Activated naive CD8-positive, alpha-beta T cell treated with anti-CD3 and anti-CD28 coated beads, Interleukin-2, amount 50 U/mL, for 24 hours (primary cell): Measurements from ENCODE around the gene ZNF565.
"Not testable (repeated sequence)": the region's sequence is repeated elsewhere in the genome, so short reads cannot be mapped to it uniquely, and the experiment has no call there.

Source experiments
- ATAC-seq: fragments of 150-1000 bp; cut with Tn5 transposase; one replicate; pipeline ENCODE4 v1.10.0; 2021
- DNase-seq: peaks from one replicate; pipeline ENCODE4 v3.0.0; 2021
- H3K27ac Mint-ChIP-seq: one replicate; pipeline ENCODE4 v1.8.0; 2021; ENCODE audit warnings: mild to moderate bottlenecking, mixed read lengths
- H3K27me3 Mint-ChIP-seq: one replicate; pipeline ENCODE4 v1.8.0; 2021; ENCODE audit warnings: mixed read lengths
- H3K36me3 Mint-ChIP-seq: one replicate; pipeline ENCODE4 v1.8.0; 2021; ENCODE audit warnings: low read depth, mixed read lengths
- H3K4me1 Mint-ChIP-seq: one replicate; pipeline ENCODE4 v1.8.0; 2021; ENCODE audit warnings: mixed read lengths
- H3K4me3 Mint-ChIP-seq: one replicate; pipeline ENCODE4 v1.8.0; 2021; ENCODE audit warnings: mild to moderate bottlenecking, moderate library complexity, mixed read lengths
- H3K9me3 Mint-ChIP-seq: one replicate; pipeline ENCODE4 v1.8.0; 2021; ENCODE audit warnings: mixed read lengths

The ZNF565 gene

GRCh38 chr19:36186722-36187121, 27.7 kb downstream of the ZNF565 start:
- H3K27me3 Mint-ChIP-seq, H3K9me3 Mint-ChIP-seq, H3K36me3 Mint-ChIP-seq, ATAC-seq, H3K4me1 Mint-ChIP-seq, H3K4me3 Mint-ChIP-seq, DNase-seq, H3K27ac Mint-ChIP-seq: not testable (repeated sequence)

- ATAC-seq, result no peak
- Mint-ChIP-seq H3K27ac (no peak overlapping the region), H3K4me3 (no peak overlapping the region), H3K36me3 (peaks cover 1% of the 10 kb centered on the region), H3K27me3 (no peaks in the 10 kb centered on the region), H3K4me1 (no peaks in the 10 kb centered on the region), H3K9me3 (no peaks in the 10 kb centered on the region)
- DNase-seq, result no peak
These were observed 31.2 kb downstream of the ZNF565 start for GRCh38 chr19:36183245-36183628.

GRCh38 chr19:36182612-36183244, 31.7 kb downstream of the ZNF565 start:
- no peak overlapping the region for H3K4me3 Mint-ChIP-seq
- H3K27ac Mint-ChIP-seq, result no peak overlapping the region
- ATAC-seq (no peak), DNase-seq (no peak)
- H3K9me3 Mint-ChIP-seq, result no peaks in the 10 kb centered on the region
- no peaks in the 10 kb centered on the region for H3K4me1 Mint-ChIP-seq
- H3K36me3 Mint-ChIP-seq, result peaks cover 1% of the 10 kb centered on the region
- H3K27me3 Mint-ChIP-seq, result no peaks in the 10 kb centered on the region

- DNase-seq, H3K36me3 Mint-ChIP-seq, H3K27ac Mint-ChIP-seq, H3K4me1 Mint-ChIP-seq, H3K4me3 Mint-ChIP-seq, ATAC-seq, H3K27me3 Mint-ChIP-seq, H3K9me3 Mint-ChIP-seq: not testable (repeated sequence)
These were observed 35.4 kb downstream of the ZNF565 start for GRCh38 chr19:36179077-36179476.

GRCh38 chr19:36173846-36174245, 40.6 kb downstream of the ZNF565 start:
- not testable (repeated sequence) for H3K4me1 Mint-ChIP-seq, ATAC-seq, DNase-seq, H3K27ac Mint-ChIP-seq, H3K4me3 Mint-ChIP-seq, H3K27me3 Mint-ChIP-seq, H3K9me3 Mint-ChIP-seq, H3K36me3 Mint-ChIP-seq

- no peaks in the 10 kb centered on the region for H3K36me3 Mint-ChIP-seq
- no peak overlapping the region for H3K27ac Mint-ChIP-seq
- H3K4me1 Mint-ChIP-seq, result peaks cover 6% of the 10 kb centered on the region
- no peak for ATAC-seq
- no peaks in the 10 kb centered on the region for H3K27me3 Mint-ChIP-seq
- H3K4me3 Mint-ChIP-seq, result no peak overlapping the region
- no peak for DNase-seq
- H3K9me3 Mint-ChIP-seq, result no peaks in the 10 kb centered on the region
These were observed 41.6 kb downstream of the ZNF565 start for GRCh38 chr19:36172852-36173251.

DNA sequence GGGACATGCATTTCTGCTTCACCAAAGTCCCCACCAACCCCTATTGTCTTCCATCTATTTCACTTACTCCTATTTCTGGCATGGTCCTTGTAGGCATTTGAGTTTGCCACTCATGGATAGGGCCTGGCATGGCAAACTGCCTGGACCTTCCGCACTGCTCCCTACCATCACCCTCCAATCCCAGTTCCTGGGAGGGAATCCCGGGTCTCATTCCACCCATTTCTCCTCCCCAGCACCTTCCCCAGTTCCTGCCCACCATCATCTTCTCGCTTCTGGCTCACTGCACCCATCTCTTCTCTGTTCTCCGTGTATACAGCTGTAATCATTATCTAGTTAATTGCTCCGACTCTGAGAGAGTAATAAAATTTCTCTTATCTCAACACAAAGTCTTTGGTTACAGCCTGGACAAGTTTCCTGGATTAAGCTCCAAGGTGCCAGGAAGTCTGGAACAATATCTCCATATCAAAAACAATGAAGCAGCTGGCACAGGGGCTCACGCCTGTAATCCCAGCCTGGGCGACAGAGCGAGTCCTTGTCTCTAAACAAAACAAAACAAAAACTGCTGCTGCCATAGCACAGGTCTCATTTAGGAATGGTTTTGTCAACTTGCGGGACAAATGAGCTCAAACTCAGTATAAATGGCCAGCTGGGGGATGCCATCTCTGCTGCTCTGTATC, 45.2 kb downstream of the ZNF565 start:
- Mint-ChIP-seq H3K27ac (no peak overlapping the region), H3K4me3 (no peak overlapping the region), H3K4me1 (peaks cover 4% of the 10 kb centered on the region), H3K9me3 (no peaks in the 10 kb centered on the region), H3K36me3 (no peaks in the 10 kb centered on the region), H3K27me3 (no peaks in the 10 kb centered on the region)
- no peak for DNase-seq
- no peak for ATAC-seq

- H3K4me1 Mint-ChIP-seq, result no peaks in the 10 kb centered on the region
- H3K4me3 Mint-ChIP-seq, result no peak overlapping the region
- DNase-seq (no peak), ATAC-seq (no peak)
- H3K36me3 Mint-ChIP-seq, result peaks cover 2% of the 10 kb centered on the region
- no peak overlapping the region for H3K27ac Mint-ChIP-seq
- no peaks in the 10 kb centered on the region for H3K27me3 Mint-ChIP-seq
- H3K9me3 Mint-ChIP-seq, result no peaks in the 10 kb centered on the region
These were observed 50.7 kb downstream of the ZNF565 start for GRCh38 chr19:36163813-36164212.

DNA sequence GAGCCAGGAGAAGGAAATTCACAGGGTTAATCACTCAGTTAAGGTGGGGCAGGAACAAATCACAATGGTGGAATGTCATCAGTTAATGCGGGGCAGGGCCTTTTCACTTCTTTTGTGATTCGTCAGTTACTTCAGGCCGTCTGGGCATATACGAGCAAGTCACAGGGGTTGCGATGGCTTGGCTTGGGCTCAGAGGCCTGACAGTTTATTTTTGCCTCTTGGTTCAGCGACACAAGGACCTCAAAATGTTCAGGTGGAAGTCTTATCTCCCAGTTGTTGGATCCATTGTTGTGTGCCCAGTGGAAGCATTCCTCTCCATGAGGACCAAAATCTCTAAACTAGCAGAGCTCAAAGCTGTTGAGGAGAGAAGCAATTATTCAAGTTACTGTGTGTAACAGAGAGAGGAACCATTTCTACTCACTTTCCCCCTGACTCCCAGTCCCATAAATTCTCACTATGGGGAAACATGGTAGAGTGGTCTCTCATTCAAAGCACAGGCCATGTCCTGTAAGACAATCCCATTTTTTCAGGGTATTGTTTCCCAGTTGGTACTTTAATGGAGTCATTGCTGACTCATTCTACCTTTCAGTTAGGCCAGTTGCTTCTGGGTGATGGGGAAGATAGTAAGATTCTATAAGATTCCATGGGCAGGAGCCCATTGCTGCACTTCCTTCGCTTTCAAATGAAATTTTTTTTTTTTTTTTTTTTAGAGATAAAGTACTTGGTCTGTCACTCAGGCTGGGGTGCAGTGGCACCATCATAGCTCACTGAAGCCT, 53.5 kb downstream of the ZNF565 start:
- H3K27me3 Mint-ChIP-seq, result no peaks in the 10 kb centered on the region
- H3K27ac Mint-ChIP-seq, result no peak overlapping the region
- ATAC-seq (no peak), DNase-seq (no peak)
- H3K4me1 Mint-ChIP-seq, result no peaks in the 10 kb centered on the region
- H3K36me3 Mint-ChIP-seq, result peaks cover 2% of the 10 kb centered on the region
- H3K9me3 Mint-ChIP-seq, result no peaks in the 10 kb centered on the region
- H3K4me3 Mint-ChIP-seq, result no peak overlapping the region

DNA sequence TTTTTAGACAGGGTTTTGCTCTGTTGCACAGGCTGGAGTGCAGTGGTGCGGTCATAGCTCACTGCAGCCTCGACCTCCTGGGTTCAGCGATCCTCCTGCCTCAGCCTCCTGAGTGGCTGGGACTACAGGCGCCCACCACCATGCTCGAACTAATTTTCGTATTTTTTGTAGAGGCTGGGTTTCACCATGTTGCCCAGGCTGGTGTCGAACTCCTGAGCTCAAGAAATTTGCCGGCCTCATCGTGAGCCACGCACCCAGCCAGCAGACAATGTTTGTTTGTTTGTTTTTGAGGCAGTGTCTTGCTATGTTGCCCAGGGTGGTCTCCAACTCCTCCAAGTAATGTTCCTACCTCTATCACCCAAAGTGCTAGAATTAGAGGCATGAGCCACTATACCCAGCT, 61.3 kb downstream of the ZNF565 start:
- Mint-ChIP-seq H3K27ac (no peak overlapping the region), H3K4me3 (no peak overlapping the region), H3K9me3 (no peaks in the 10 kb centered on the region)

GRCh38 chr19:36152352-36153091, 61.9 kb downstream of the ZNF565 start, which contains the start of gene COX7A1:
COX7A1 (minus strand) TSS chr19:36152447; CDS start chr19:36152407, 40 bp downstream.
- Mint-ChIP-seq H3K27me3 (no peaks in the 10 kb centered on the region), H3K27ac (no peak within 1 kb of the TSS), H3K4me1 (no peaks in the 10 kb centered on the region), H3K4me3 (no peak within 1 kb of the TSS), H3K36me3 (peaks cover 13% of the 10 kb centered on the region), H3K9me3 (no peaks in the 10 kb centered on the region)
- DNase-seq, result no peak
- no peak for ATAC-seq

More for the DNA sequence above, 61.3 kb downstream of the ZNF565 start:
- Mint-ChIP-seq H3K27me3 (no peaks in the 10 kb centered on the region), H3K4me1 (no peaks in the 10 kb centered on the region), H3K36me3 (peaks cover 11% of the 10 kb centered on the region)
- DNase-seq, result no peak
- ATAC-seq, result no peak

DNA sequence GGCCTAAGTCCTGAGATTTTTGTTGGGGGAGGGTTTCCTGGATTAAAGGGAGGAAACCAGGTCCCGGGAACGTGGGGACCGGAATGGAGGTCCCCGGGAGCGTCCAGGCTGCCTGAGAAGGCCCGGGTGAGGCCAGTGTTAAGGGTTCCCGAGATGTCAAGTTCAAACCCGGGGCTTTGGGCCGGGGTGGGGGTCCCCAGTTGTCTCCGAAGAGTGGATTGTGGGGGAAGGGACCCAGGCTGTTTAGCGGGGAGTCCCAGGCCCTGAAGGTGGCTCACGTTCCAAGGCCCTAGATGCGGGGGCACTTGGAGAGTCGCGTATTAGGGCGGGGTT, 62.5 kb downstream of the ZNF565 start:
- DNase-seq, result no peak
- Mint-ChIP-seq H3K36me3 (peaks cover 16% of the 10 kb centered on the region), H3K4me3 (no peak overlapping the region), H3K27ac (no peak overlapping the region), H3K27me3 (no peaks in the 10 kb centered on the region), H3K9me3 (no peaks in the 10 kb centered on the region), H3K4me1 (no peaks in the 10 kb centered on the region)
- ATAC-seq, result no peak

- H3K27ac Mint-ChIP-seq, result no peak overlapping the region
- no peak for ATAC-seq
- H3K4me3 Mint-ChIP-seq, result no peak overlapping the region
- no peaks in the 10 kb centered on the region for H3K4me1 Mint-ChIP-seq
- no peak for DNase-seq
- no peaks in the 10 kb centered on the region for H3K9me3 Mint-ChIP-seq
- H3K36me3 Mint-ChIP-seq, result peaks cover 21% of the 10 kb centered on the region
- no peaks in the 10 kb centered on the region for H3K27me3 Mint-ChIP-seq
These were observed 63.1 kb downstream of the ZNF565 start for GRCh38 chr19:36151144-36152018.

DNA sequence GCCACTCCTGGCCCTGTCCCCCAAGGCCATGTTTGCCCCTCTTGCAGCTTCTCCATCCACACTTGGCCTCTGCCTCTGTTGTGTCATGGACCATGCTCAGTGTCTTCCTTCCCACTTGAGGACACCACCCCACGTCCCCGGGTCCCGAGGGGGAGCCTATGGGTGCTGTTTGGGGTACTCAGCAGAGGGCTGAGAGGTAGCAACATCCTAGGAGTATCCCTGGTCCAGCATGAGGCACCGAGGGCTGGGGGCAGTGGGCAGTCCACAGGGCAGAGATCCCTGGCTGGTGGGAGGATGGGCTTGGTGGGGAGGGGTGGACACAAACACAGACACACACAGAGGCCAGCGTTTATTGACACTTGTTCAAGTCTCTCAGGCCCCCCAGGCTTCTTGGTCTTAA, 63.9 kb downstream of the ZNF565 start:
- peaks cover 29% of the 10 kb centered on the region for H3K36me3 Mint-ChIP-seq
- H3K4me3 Mint-ChIP-seq, result no peak overlapping the region
- H3K27me3 Mint-ChIP-seq, result no peaks in the 10 kb centered on the region
- no peaks in the 10 kb centered on the region for H3K4me1 Mint-ChIP-seq
- DNase-seq, result no peak
- no peak overlapping the region for H3K27ac Mint-ChIP-seq
- ATAC-seq, result no peak
- H3K9me3 Mint-ChIP-seq, result no peaks in the 10 kb centered on the region
